WTC11 (cell line): ENCODE data around the gene TSPAN6.

Source experiments
- HMGXB4 ChIP-seq: sonication (generic); formaldehyde crosslinking; IDR thresholded peaks from 2 replicates; pipeline ENCODE4 v1.8.1; 2023; ENCODE audit warnings: mild to moderate bottlenecking, moderate library complexity, missing genetic modification reagents
- USF2 ChIP-seq: sonication (generic); formaldehyde crosslinking; IDR thresholded peaks from 2 replicates; pipeline ENCODE4 v1.8.1; 2023; ENCODE audit warnings: mild to moderate bottlenecking, missing genetic modification reagents, moderate library complexity

- TF ChIP-seq USF2 = no peak
- no peak for TF ChIP-seq HMGXB4 (CRISPR knock-in tag)
These were observed 36.4 kb upstream of the TSPAN6 start for GRCh38 chrX:100672966-100673365.
